H9 (cell line): ENCODE data around the gene ZNF648. TPM values are rescaled to one million over a fixed set of nuclear protein-coding genes. Genes with fewer than 3 reads are reported as not detected.
A peak's percentile ranks its signal among the peaks of the same experiment; 100 is the strongest.

ENCODE experiments used
- DNase-seq: peaks from one replicate; pipeline ENCODE4 v3.0.0-alpha.2; 2017
- H2AFZ ChIP-seq: one replicate; pipeline ENCODE4 v1.6.1; 2013; ENCODE audit warnings: mild to moderate bottlenecking, low read length, control low read depth, moderate library complexity
- H2AK5ac ChIP-seq: 2 replicates; pipeline ENCODE4 v1.6.1; 2013; ENCODE audit warnings: low read length, control low read depth, mixed read lengths; ENCODE audit not compliant: insufficient read length
- H2BK120ac ChIP-seq: one replicate; pipeline ENCODE4 v1.6.1; 2013; ENCODE audit warnings: low read depth, mild to moderate bottlenecking, low read length, control low read depth, inconsistent platforms; ENCODE audit not compliant: poor library complexity, severe bottlenecking
- H2BK12ac ChIP-seq: 2 replicates; pipeline ENCODE4 v1.6.1; 2013; ENCODE audit warnings: low read length, control low read depth, mixed read lengths, low read depth; ENCODE audit not compliant: insufficient read length
- H2BK15ac ChIP-seq: 2 replicates; pipeline ENCODE4 v1.6.1; 2013; ENCODE audit warnings: low read depth, low read length, control low read depth
- H2BK20ac ChIP-seq: one replicate; pipeline ENCODE4 v1.6.1; 2013; ENCODE audit warnings: low read depth, mild to moderate bottlenecking, low read length, control low read depth, inconsistent platforms; ENCODE audit not compliant: poor library complexity, severe bottlenecking
- H2BK5ac ChIP-seq: 2 replicates; pipeline ENCODE4 v1.6.1; 2013; ENCODE audit warnings: low read length, control low read depth, mixed read lengths; ENCODE audit not compliant: insufficient read length
- H3K14ac ChIP-seq: 2 replicates; pipeline ENCODE4 v1.6.1; 2013; ENCODE audit warnings: low read length, control low read depth; ENCODE audit not compliant: insufficient read depth
- H3K18ac ChIP-seq: 2 replicates; pipeline ENCODE4 v1.6.1; 2013; ENCODE audit warnings: low read depth, mild to moderate bottlenecking, mixed read lengths, low read length, control low read depth; ENCODE audit not compliant: insufficient read length
- H3K23ac ChIP-seq: 2 replicates; pipeline ENCODE4 v1.6.1; 2013; ENCODE audit warnings: low read length, control low read depth, mixed read lengths, low read depth; ENCODE audit not compliant: insufficient read length
- H3K23me2 ChIP-seq: 2 replicates; pipeline ENCODE4 v1.6.1; 2013; ENCODE audit warnings: low read depth, mild to moderate bottlenecking, mixed read lengths, low read length, control low read depth; ENCODE audit not compliant: insufficient read length, poor library complexity, severe bottlenecking
- H3K27ac ChIP-seq: 2 replicates; pipeline ENCODE4 v1.5.1; 2013; ENCODE audit warnings: low read length, control low read depth, mixed read lengths, low read depth; ENCODE audit not compliant: insufficient read length
- H3K27me3 ChIP-seq: 2 replicates; pipeline ENCODE4 v1.6.1; 2013; ENCODE audit warnings: low read length, control low read depth, inconsistent platforms; ENCODE audit not compliant: insufficient read depth
- H3K4ac ChIP-seq: 2 replicates; pipeline ENCODE4 v1.6.1; 2013; ENCODE audit warnings: low read depth, mild to moderate bottlenecking, control low read depth, inconsistent platforms, low read length, moderate library complexity
- H3K4me1 ChIP-seq: 2 replicates; pipeline ENCODE4 v1.6.1; 2013; ENCODE audit warnings: low read length, control low read depth, inconsistent platforms; ENCODE audit not compliant: insufficient read depth
- H3K4me2 ChIP-seq: 2 replicates; pipeline ENCODE4 v1.6.1; 2013; ENCODE audit warnings: low read length, control low read depth, mixed read lengths; ENCODE audit not compliant: insufficient read length, insufficient read depth
- H3K56ac ChIP-seq: 2 replicates; pipeline ENCODE4 v1.6.1; 2013; ENCODE audit warnings: low read depth, mild to moderate bottlenecking, mixed read lengths, low read length, control low read depth; ENCODE audit not compliant: insufficient read length
- H3K79me1 ChIP-seq: 2 replicates; pipeline ENCODE4 v1.6.1; 2013; ENCODE audit warnings: low read depth, mild to moderate bottlenecking, moderate library complexity, low read length, control low read depth, inconsistent platforms; ENCODE audit not compliant: insufficient read depth, poor library complexity, severe bottlenecking
- H3K79me2 ChIP-seq: 2 replicates; pipeline ENCODE4 v1.6.1; 2013; ENCODE audit warnings: low read length, control low read depth, inconsistent platforms; ENCODE audit not compliant: insufficient read depth
- H3K9ac ChIP-seq: 2 replicates; pipeline ENCODE4 v1.6.1; 2013; ENCODE audit warnings: low read length, control low read depth, mixed read lengths; ENCODE audit not compliant: insufficient read length; ENCODE audit errors: extremely low read depth
- H3K9me3 ChIP-seq: one replicate; pipeline ENCODE4 v1.6.1; 2013; ENCODE audit warnings: low read depth, low read length, inconsistent platforms; ENCODE audit not compliant: control insufficient read depth
- H3T11ph ChIP-seq: one replicate; pipeline ENCODE4 v1.6.1; 2013; ENCODE audit warnings: mild to moderate bottlenecking, low read length, control low read depth, inconsistent platforms
- H4K20me1 ChIP-seq: one replicate; pipeline ENCODE4 v1.6.1; 2013; ENCODE audit not compliant: control insufficient read depth, insufficient read length, insufficient read depth
- H4K5ac ChIP-seq: 2 replicates; pipeline ENCODE4 v1.6.1; 2013; ENCODE audit warnings: low read depth, mild to moderate bottlenecking, mixed read lengths, low read length, control low read depth; ENCODE audit not compliant: insufficient read length
- H4K8ac ChIP-seq: replicated peaks from 2 replicates; pipeline ENCODE4 v1.6.1; 2013; ENCODE audit warnings: low read length, control low read depth, mixed read lengths, low read depth; ENCODE audit not compliant: insufficient read length
- H4K91ac ChIP-seq: 2 replicates; pipeline ENCODE4 v1.6.1; 2013; ENCODE audit warnings: low read depth, mild to moderate bottlenecking, moderate library complexity, mixed read lengths, low read length, control low read depth; ENCODE audit not compliant: insufficient read length
- H3K27ac Mint-ChIP-seq, 3 experiments: 2 replicates in 2 of 3; 3 replicates in 1 of 3; pipeline ENCODE4 v1.8.0; 2020 to 2021; ENCODE audit warnings: mixed read lengths in 3 of 3, mild to moderate bottlenecking in 1 of 3, moderate library complexity in 1 of 3
- H3K27me3 Mint-ChIP-seq: 2 replicates; pipeline ENCODE4 v1.8.0; 2021; ENCODE audit warnings: low read depth, mild to moderate bottlenecking, moderate library complexity, mixed read lengths
- H3K36me3 Mint-ChIP-seq, 3 experiments: 2 replicates in 2 of 3; 3 replicates in 1 of 3; pipeline ENCODE4 v1.8.0; 2020 to 2021; ENCODE audit warnings: low read depth in 3 of 3, mixed read lengths in 3 of 3; ENCODE audit not compliant: insufficient read depth in 1 of 3
- H3K4me1 Mint-ChIP-seq, 2 experiments: 2 replicates each; pipeline ENCODE4 v1.8.0; 2020; ENCODE audit warnings: mixed read lengths in 2 of 2
- H3K4me3 Mint-ChIP-seq, 2 experiments: 2 replicates in 1 of 2; 3 replicates in 1 of 2; pipeline ENCODE4 v1.8.0; 2020 to 2021; ENCODE audit warnings: mild to moderate bottlenecking in 2 of 2, mixed read lengths in 2 of 2, moderate library complexity in 1 of 2
- H3K9me3 Mint-ChIP-seq, 2 experiments: 2 replicates in 1 of 2; 3 replicates in 1 of 2; pipeline ENCODE4 v1.8.0; 2020; ENCODE audit warnings: mild to moderate bottlenecking in 2 of 2, mixed read lengths in 2 of 2, moderate library complexity in 1 of 2
- CTCF ChIP-seq: fragments of 200-600 bp; sonication (generic); conservative IDR thresholded peaks from 3 replicates; pipeline ENCODE4 v1.8.0; 2021; ENCODE audit warnings: antibody characterized with exemption, mild to moderate bottlenecking
- WGBS: extraction: QIAGEN DNeasy Blood & Tissue Kit; methylation state at CpG from one replicate; pipeline ENCODE4 v1.1.7; 2013; ENCODE audit warnings: missing lambda C conversion rate, low lambda C conversion rate, mixed read lengths; ENCODE audit not compliant: insufficient read length; ENCODE audit errors: extremely low coverage; 5-methylcytosine and 5-hydroxymethylcytosine counted together
- total RNA-seq: library from RNA; stranded (reverse); gene quantifications from 2 replicates; pipeline ENCODE4 v1.2.1, GENCODE V29; 2021

The ZNF648 gene
- total RNA-seq, 1 experiment from 2014 or later: 1.4 TPM

GRCh38 chr1:182069028-182069466 is 7.5 kb upstream of the ZNF648 start:
- Histone ChIP-seq H4K5ac (no peak overlapping the region), H3K4ac (no peak overlapping the region), H2AFZ (peak overlapping the region; percentile 79), H3K56ac (no peak overlapping the region), H4K91ac (no peak overlapping the region), H4K8ac (no peak overlapping the region), H2BK120ac (no peak overlapping the region), H3K27ac (no peak overlapping the region), H3K4me2 (no peak overlapping the region), H3K18ac (peak overlapping the region; percentile 51), H3K79me2 (no peaks in the 10 kb centered on the region), H3K23me2 (no peaks in the 10 kb centered on the region), H3K4me1 (no peaks in the 10 kb centered on the region), H3K79me1 (no peaks in the 10 kb centered on the region), H2BK5ac (no peak overlapping the region), H3K9ac (no peak overlapping the region), H3K14ac (no peak overlapping the region), H4K20me1 (no peaks in the 10 kb centered on the region), H3K9me3 (no peaks in the 10 kb centered on the region), H3K23ac (no peak overlapping the region), H2AK5ac (no peak overlapping the region), H2BK15ac (no peak overlapping the region), H3K27me3 (no peaks in the 10 kb centered on the region; the same call in 1 of the 2 replicates), H3T11ph (no peak overlapping the region), H2BK12ac (no peak overlapping the region), H2BK20ac (no peak overlapping the region)
- Mint-ChIP-seq H3K4me3 (peak overlapping the region; percentile 38 to 47; a peak in 4 of 5 replicates), H3K4me1 (peaks cover 5% of the 10 kb centered on the region in 2 experiments), H3K9me3 (no peaks in the 10 kb centered on the region; a peak in 1 of 5 replicates), H3K36me3 (no peaks in the 10 kb centered on the region), H3K27ac (peak overlapping the region in 1 of 3 experiments; percentile 66; a peak in 1 of 7 replicates), H3K27me3 (peaks cover 22% of the 10 kb centered on the region)
- WGBS: no CpG with 5 or more reads among the region's 12 CpGs
- peak; percentile 78 for TF ChIP-seq CTCF
- DNase-seq: peak; percentile 91
